GM21528 (cell line): ENCODE data around the gene TMEM219.
"Not testable (repeated sequence)": the region's sequence is repeated elsewhere in the genome, so short reads cannot be mapped to it uniquely, and the experiment has no call there.

Source experiments
- ATAC-seq: cut with Tn5 transposase; IDR thresholded peaks from one replicate; pipeline ENCODE4 v1.9.1; 2021; ENCODE audit warnings: mild to moderate bottlenecking, moderate library complexity; ENCODE audit not compliant: unreplicated experiment, low FRiP score

The TMEM219 gene

GRCh38 chr16:30009990-30010843 is 48.3 kb downstream of the TMEM219 start:
- no peak for ATAC-seq

- no peak for ATAC-seq
Observed at GRCh38 chr16:30010844-30011713, 49.2 kb downstream of the TMEM219 start, which contains the start of gene DOC2A. Gene DOC2A (minus strand): TSS chr16:30011027. CDS start chr16:30010222, 805 bp downstream.

- no peak for ATAC-seq
Observed at GRCh38 chr16:30011714-30012504, 50.0 kb downstream of the TMEM219 start.

- not testable (repeated sequence) for ATAC-seq
Observed at GRCh38 chr16:30012598-30012997, 50.7 kb downstream of the TMEM219 start.

GRCh38 chr16:30015450-30015849 is 53.6 kb downstream of the TMEM219 start:
- ATAC-seq, result not testable (repeated sequence)

GRCh38 chr16:30016555-30017276 is 54.8 kb downstream of the TMEM219 start:
- no peak for ATAC-seq

- no peak for ATAC-seq
Observed at GRCh38 chr16:30017277-30017656, 55.4 kb downstream of the TMEM219 start.

- ATAC-seq, result not testable (repeated sequence)
Observed at GRCh38 chr16:30017937-30018336, 56.1 kb downstream of the TMEM219 start.

- ATAC-seq, result no peak
Observed at GRCh38 chr16:30018731-30019158, 56.9 kb downstream of the TMEM219 start.
